Measurements from ENCODE around the gene KL.

The KL gene

GRCh38 chr13:33016414-33017322 is at the start of gene KL:
KL (plus strand) TSS chr13:33016423; CDS start chr13:33016441, 18 bp downstream.
- no peak for DNase-seq

- no peak for DNase-seq
Measured at GRCh38 chr13:32967584-32968182, 48.5 kb upstream of the KL start.

GRCh38 chr13:32968316-32968715 is 47.9 kb upstream of the KL start:
- DNase-seq, result no peak

- DNase-seq, result no peak
Measured at GRCh38 chr13:32968793-32969192, 47.4 kb upstream of the KL start.

- DNase-seq, result no peak
Measured at GRCh38 chr13:32969516-32969941, 46.7 kb upstream of the KL start.

- DNase-seq, result no peak
Measured at GRCh38 chr13:32976056-32976805, 40.0 kb upstream of the KL start.

GRCh38 chr13:32976912-32977311 is 39.3 kb upstream of the KL start:
- DNase-seq, result no peak

GRCh38 chr13:32977321-32977720 is 38.9 kb upstream of the KL start:
- no peak for DNase-seq

GRCh38 chr13:32978278-32978677 is 37.9 kb upstream of the KL start:
- no peak for DNase-seq

- no peak for DNase-seq
Measured at GRCh38 chr13:32983058-32983457, 33.2 kb upstream of the KL start.

- DNase-seq, result no peak
Measured at GRCh38 chr13:32984857-32985626, 31.2 kb upstream of the KL start.

GRCh38 chr13:32986552-32986951 is 29.7 kb upstream of the KL start:
- DNase-seq, result no peak

- DNase-seq, result no peak
Measured at GRCh38 chr13:32987462-32987861, 28.8 kb upstream of the KL start.

GRCh38 chr13:32988608-32989289 is 27.5 kb upstream of the KL start:
- no peak for DNase-seq

GRCh38 chr13:32989290-32989667 is 26.9 kb upstream of the KL start:
- no peak for DNase-seq

GRCh38 chr13:32989942-32990341 is 26.3 kb upstream of the KL start:
- no peak for DNase-seq

- DNase-seq, result no peak
Measured at GRCh38 chr13:32993145-32993544, 23.1 kb upstream of the KL start.

GRCh38 chr13:32997399-32997798 is 18.8 kb upstream of the KL start:
- no peak for DNase-seq

- no peak for DNase-seq
Measured at GRCh38 chr13:32998966-32999365, 17.3 kb upstream of the KL start.

GRCh38 chr13:33000365-33000764 is 15.9 kb upstream of the KL start:
- no peak for DNase-seq

GRCh38 chr13:33003458-33004019 is 12.7 kb upstream of the KL start:
- no peak for DNase-seq

- no peak for DNase-seq
Measured at GRCh38 chr13:33004511-33004910, 11.7 kb upstream of the KL start.

All from stimulated activated CD4-positive, alpha-beta T cell treated with anti-CD3 and anti-CD28 coated beads, Interleukin-12 subunit alpha, Interleukin-12 subunit beta, amount 100 ng/mL, for 4 hours (primary cell).